ENCODE results near the gene SCARB1.

SCARB1 gene

GRCh38 chr12:124755801-124756148 lies 107.9 kb downstream of the SCARB1 start:
- no peak overlapping the region for H3K4me2 ChIP-seq (ENCODE audit: low read length)
- H2BK12ac ChIP-seq (ENCODE audit: low read length): no peak overlapping the region
- no peak overlapping the region for H2BK5ac ChIP-seq (ENCODE audit: low read depth, low read length, poor library complexity)
- peaks cover 2 to 9% of the 10 kb centered on the region in 2 experiments for H3K4me1 ChIP-seq (ENCODE audit: control insufficient read depth in 1 of 2, insufficient read depth in 2 of 2, low read length in 2 of 2)
- no peak overlapping the region for H4K91ac ChIP-seq (ENCODE audit: low read depth, low read length)
- no peak overlapping the region for H2AK5ac ChIP-seq (ENCODE audit: low read length)
- no peak overlapping the region for H2AFZ ChIP-seq (ENCODE audit: insufficient read depth, low read length, poor library complexity)
- H3K14ac ChIP-seq (ENCODE audit: low read length): no peak overlapping the region
- no peak overlapping the region for H3K4ac ChIP-seq (ENCODE audit: low read depth, low read length)
- no peak overlapping the region for H4K8ac ChIP-seq (ENCODE audit: low read depth, low read length)
- no CpG with 5 or more reads among the region's 8 CpGs for WGBS (ENCODE audit: extremely low coverage, insufficient coverage, insufficient read length)
- no peak overlapping the region for H3K23ac ChIP-seq (ENCODE audit: low read length)
- no peak for DNase-seq
- H3K79me2 ChIP-seq (ENCODE audit: control insufficient read depth, insufficient read depth, low read length, poor library complexity): no peaks in the 10 kb centered on the region
- H3K27ac ChIP-seq (ENCODE audit: low read depth, low read length): no peak overlapping the region
- no peak overlapping the region for H3K9ac ChIP-seq (ENCODE audit: low read length)
- H3K27me3 ChIP-seq (ENCODE audit: insufficient read depth, low read length): no peaks in the 10 kb centered on the region
- H3K18ac ChIP-seq (ENCODE audit: low read length): no peak overlapping the region
- H3K36me3 ChIP-seq (ENCODE audit: control insufficient read depth in 1 of 2, insufficient read depth in 2 of 2, low read length in 2 of 2): no peaks in the 10 kb centered on the region
- no peak overlapping the region for H3K4me3 ChIP-seq (ENCODE audit: low read depth, low read length)
- H3K79me1 ChIP-seq (ENCODE audit: low read length): no peaks in the 10 kb centered on the region
- no peak overlapping the region for H4K12ac ChIP-seq (ENCODE audit: low read depth, low read length)
- H2BK120ac ChIP-seq (ENCODE audit: insufficient read depth, low read length, poor library complexity): no peak overlapping the region
- H3K9me3 ChIP-seq (ENCODE audit: insufficient read depth, low read depth, low read length): peaks cover 9% of the 10 kb centered on the region

GRCh38 chr12:124754949-124755800 lies 108.5 kb downstream of the SCARB1 start:
- H3K18ac ChIP-seq (ENCODE audit: low read length): no peak overlapping the region
- H2BK5ac ChIP-seq (ENCODE audit: low read depth, low read length, poor library complexity): no peak overlapping the region
- no peak overlapping the region for H2BK12ac ChIP-seq (ENCODE audit: low read length)
- DNase-seq: no peak
- H3K9me3 ChIP-seq (ENCODE audit: insufficient read depth, low read depth, low read length): peaks cover 9% of the 10 kb centered on the region
- H3K23ac ChIP-seq (ENCODE audit: low read length): no peak overlapping the region
- H3K4ac ChIP-seq (ENCODE audit: low read depth, low read length): no peak overlapping the region
- H2BK120ac ChIP-seq (ENCODE audit: insufficient read depth, low read length, poor library complexity): no peak overlapping the region
- no peak overlapping the region for H4K8ac ChIP-seq (ENCODE audit: low read depth, low read length)
- no CpG with 5 or more reads among the region's 20 CpGs for WGBS (ENCODE audit: extremely low coverage, insufficient coverage, insufficient read length)
- no peaks in the 10 kb centered on the region for H3K36me3 ChIP-seq (ENCODE audit: control insufficient read depth in 1 of 2, insufficient read depth in 2 of 2, low read length in 2 of 2)
- no peak overlapping the region for H3K9ac ChIP-seq (ENCODE audit: low read length)
- H2AFZ ChIP-seq (ENCODE audit: insufficient read depth, low read length, poor library complexity): no peak overlapping the region
- H3K4me2 ChIP-seq (ENCODE audit: low read length): no peak overlapping the region
- H3K4me1 ChIP-seq (ENCODE audit: control insufficient read depth in 1 of 2, insufficient read depth in 2 of 2, low read length in 2 of 2): peaks cover 2 to 9% of the 10 kb centered on the region in 2 experiments
- H3K79me1 ChIP-seq (ENCODE audit: low read length): no peaks in the 10 kb centered on the region
- no peaks in the 10 kb centered on the region for H3K27me3 ChIP-seq (ENCODE audit: insufficient read depth, low read length)
- H3K14ac ChIP-seq (ENCODE audit: low read length): no peak overlapping the region
- H3K4me3 ChIP-seq (ENCODE audit: low read depth, low read length): no peak overlapping the region
- no peaks in the 10 kb centered on the region for H3K79me2 ChIP-seq (ENCODE audit: control insufficient read depth, insufficient read depth, low read length, poor library complexity)
- no peak overlapping the region for H3K27ac ChIP-seq (ENCODE audit: low read depth, low read length)
- no peak overlapping the region for H4K12ac ChIP-seq (ENCODE audit: low read depth, low read length)
- H4K91ac ChIP-seq (ENCODE audit: low read depth, low read length): no peak overlapping the region
- H2AK5ac ChIP-seq (ENCODE audit: low read length): no peak overlapping the region

GRCh38 chr12:124754491-124754890 lies 109.2 kb downstream of the SCARB1 start:
- Histone ChIP-seq H2BK5ac (ENCODE audit: low read depth, low read length, poor library complexity) (no peak overlapping the region), H3K4me3 (ENCODE audit: low read depth, low read length) (no peak overlapping the region), H3K23ac (ENCODE audit: low read length) (no peak overlapping the region), H3K9me3 (ENCODE audit: insufficient read depth, low read depth, low read length) (peaks cover 9% of the 10 kb centered on the region), H3K79me1 (ENCODE audit: low read length) (no peaks in the 10 kb centered on the region), H3K79me2 (ENCODE audit: control insufficient read depth, insufficient read depth, low read length, poor library complexity) (no peaks in the 10 kb centered on the region), H4K8ac (ENCODE audit: low read depth, low read length) (no peak overlapping the region), H3K4me2 (ENCODE audit: low read length) (no peak overlapping the region), H3K36me3 (ENCODE audit: control insufficient read depth in 1 of 2, insufficient read depth in 2 of 2, low read length in 2 of 2) (no peaks in the 10 kb centered on the region), H3K4me1 (ENCODE audit: control insufficient read depth in 1 of 2, insufficient read depth in 2 of 2, low read length in 2 of 2) (peaks cover 2 to 9% of the 10 kb centered on the region in 2 experiments), H3K4ac (ENCODE audit: low read depth, low read length) (no peak overlapping the region), H3K27ac (ENCODE audit: low read depth, low read length) (no peak overlapping the region), H3K14ac (ENCODE audit: low read length) (no peak overlapping the region), H2BK12ac (ENCODE audit: low read length) (no peak overlapping the region), H3K18ac (ENCODE audit: low read length) (no peak overlapping the region), H4K12ac (ENCODE audit: low read depth, low read length) (no peak overlapping the region), H2AK5ac (ENCODE audit: low read length) (no peak overlapping the region), H3K9ac (ENCODE audit: low read length) (no peak overlapping the region), H2AFZ (ENCODE audit: insufficient read depth, low read length, poor library complexity) (no peak overlapping the region), H4K91ac (ENCODE audit: low read depth, low read length) (no peak overlapping the region), H3K27me3 (ENCODE audit: insufficient read depth, low read length) (no peaks in the 10 kb centered on the region), H2BK120ac (ENCODE audit: insufficient read depth, low read length, poor library complexity) (no peak overlapping the region)
- DNase-seq: no peak
- no CpG with 5 or more reads among the region's 7 CpGs for WGBS (ENCODE audit: extremely low coverage, insufficient coverage, insufficient read length)

GRCh38 chr12:124753993-124754392 lies 109.7 kb downstream of the SCARB1 start:
- Histone ChIP-seq H2BK12ac (ENCODE audit: low read length) (no peak overlapping the region), H4K12ac (ENCODE audit: low read depth, low read length) (no peak overlapping the region), H3K9ac (ENCODE audit: low read length) (no peak overlapping the region), H2AK5ac (ENCODE audit: low read length) (no peak overlapping the region), H3K4me1 (ENCODE audit: control insufficient read depth in 1 of 2, insufficient read depth in 2 of 2, low read length in 2 of 2) (peaks cover 2 to 9% of the 10 kb centered on the region in 2 experiments), H3K4ac (ENCODE audit: low read depth, low read length) (no peak overlapping the region), H3K18ac (ENCODE audit: low read length) (no peak overlapping the region), H3K27ac (ENCODE audit: low read depth, low read length) (no peak overlapping the region), H3K79me2 (ENCODE audit: control insufficient read depth, insufficient read depth, low read length, poor library complexity) (no peaks in the 10 kb centered on the region), H3K14ac (ENCODE audit: low read length) (no peak overlapping the region), H4K8ac (ENCODE audit: low read depth, low read length) (no peak overlapping the region), H3K9me3 (ENCODE audit: insufficient read depth, low read depth, low read length) (peaks cover 9% of the 10 kb centered on the region), H3K36me3 (ENCODE audit: control insufficient read depth in 1 of 2, insufficient read depth in 2 of 2, low read length in 2 of 2) (no peaks in the 10 kb centered on the region), H2BK5ac (ENCODE audit: low read depth, low read length, poor library complexity) (no peak overlapping the region), H3K23ac (ENCODE audit: low read length) (no peak overlapping the region), H2AFZ (ENCODE audit: insufficient read depth, low read length, poor library complexity) (no peak overlapping the region), H3K27me3 (ENCODE audit: insufficient read depth, low read length) (no peaks in the 10 kb centered on the region), H2BK120ac (ENCODE audit: insufficient read depth, low read length, poor library complexity) (no peak overlapping the region), H3K4me3 (ENCODE audit: low read depth, low read length) (no peak overlapping the region), H4K91ac (ENCODE audit: low read depth, low read length) (no peak overlapping the region), H3K4me2 (ENCODE audit: low read length) (no peak overlapping the region), H3K79me1 (ENCODE audit: low read length) (no peaks in the 10 kb centered on the region)
- no CpG with 5 or more reads among the region's 4 CpGs for WGBS (ENCODE audit: extremely low coverage, insufficient coverage, insufficient read length)
- no peak for DNase-seq
